ENCODE results near the gene PPM1G.
"Not testable (repeated sequence)": the region's sequence is repeated elsewhere in the genome, so short reads cannot be mapped to it uniquely, and the experiment has no call there.

Gene PPM1G

GRCh38 chr2:27356382-27357181 is 52.8 kb downstream of the PPM1G start, which contains the start of gene GTF3C2:
Gene GTF3C2, minus strand, starts transcription at chr2:27356764. Its CDS starts 13,210 bp downstream, at chr2:27343554.
- TF ChIP-seq CTCF (IDR thresholded peaks at IDR 0.05; ENCODE audit: control insufficient read depth, extremely low read depth, insufficient read depth), result no peak
- DNase-seq (ENCODE audit: low read depth), result peak; percentile 94

GRCh38 chr2:27356056-27356381 is 53.4 kb downstream of the PPM1G start:
- no peak for TF ChIP-seq CTCF (IDR thresholded peaks at IDR 0.05; ENCODE audit: control insufficient read depth, extremely low read depth, insufficient read depth)
- peak overlapping the region; percentile 88 for H3K4me3 ChIP-seq (ENCODE audit: low read depth, low read length)
- DNase-seq (ENCODE audit: low read depth), result no peak

More at GRCh38 chr2:27356382-27357181, 52.8 kb downstream of the PPM1G start, which contains the start of gene GTF3C2:
- H3K4me3 ChIP-seq (ENCODE audit: low read depth, low read length), result peak within 1 kb of the TSS; percentile 88

GRCh38 chr2:27354597-27354927 is 54.8 kb downstream of the PPM1G start:
- no peak for TF ChIP-seq CTCF (IDR thresholded peaks at IDR 0.05; ENCODE audit: control insufficient read depth, extremely low read depth, insufficient read depth)
- no peak overlapping the region for H3K4me3 ChIP-seq (ENCODE audit: low read depth, low read length)
- DNase-seq (ENCODE audit: low read depth), result no peak

GRCh38 chr2:27353762-27354596 is 55.4 kb downstream of the PPM1G start:
- no peak for TF ChIP-seq CTCF (IDR thresholded peaks at IDR 0.05; ENCODE audit: control insufficient read depth, extremely low read depth, insufficient read depth)
- DNase-seq (ENCODE audit: low read depth), result no peak
- no peak overlapping the region for H3K4me3 ChIP-seq (ENCODE audit: low read depth, low read length)

- H3K4me3 ChIP-seq (ENCODE audit: low read depth, low read length); DNase-seq (ENCODE audit: low read depth): not testable (repeated sequence)
Measured at GRCh38 chr2:27353386-27353761, 56.0 kb downstream of the PPM1G start.

- TF ChIP-seq CTCF (IDR thresholded peaks at IDR 0.05; ENCODE audit: control insufficient read depth, extremely low read depth, insufficient read depth), result no peak
- no peak for DNase-seq (ENCODE audit: low read depth)
- no peak overlapping the region for H3K4me3 ChIP-seq (ENCODE audit: low read depth, low read length)
Measured at GRCh38 chr2:27351802-27352598, 57.4 kb downstream of the PPM1G start.
